Fibroblast of peridontal ligament (primary cell): ENCODE data around the gene CCSER1.
"Not testable (repeated sequence)": the region's sequence is repeated elsewhere in the genome, so short reads cannot be mapped to it uniquely, and the experiment has no call there.

Experiments
- DNase-seq: peaks from one replicate; pipeline ENCODE4 v3.0.0-alpha.2; 2010; ENCODE audit errors: extremely low read depth

CCSER1 gene

DNA sequence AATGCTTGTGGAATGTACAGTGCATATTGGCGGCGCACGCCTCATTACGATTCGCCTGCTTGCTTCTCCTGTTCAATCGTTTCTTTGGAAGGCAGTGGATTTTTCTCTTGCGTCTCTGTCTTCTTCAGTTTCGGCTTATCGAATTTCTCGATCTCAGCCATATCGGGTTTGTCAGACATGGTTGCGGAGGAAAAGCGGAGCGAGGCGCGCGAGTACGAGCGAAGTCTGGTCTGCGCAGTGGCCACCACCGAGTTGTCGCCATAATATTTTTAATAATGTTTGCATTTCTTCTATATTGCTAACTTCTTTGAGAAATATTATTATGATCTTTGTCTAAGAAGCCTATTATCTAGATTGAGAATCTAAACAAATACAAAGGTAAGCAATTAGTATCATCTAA lies 711.7 kb downstream of the CCSER1 start:
- DNase-seq = not testable (repeated sequence)

DNA sequence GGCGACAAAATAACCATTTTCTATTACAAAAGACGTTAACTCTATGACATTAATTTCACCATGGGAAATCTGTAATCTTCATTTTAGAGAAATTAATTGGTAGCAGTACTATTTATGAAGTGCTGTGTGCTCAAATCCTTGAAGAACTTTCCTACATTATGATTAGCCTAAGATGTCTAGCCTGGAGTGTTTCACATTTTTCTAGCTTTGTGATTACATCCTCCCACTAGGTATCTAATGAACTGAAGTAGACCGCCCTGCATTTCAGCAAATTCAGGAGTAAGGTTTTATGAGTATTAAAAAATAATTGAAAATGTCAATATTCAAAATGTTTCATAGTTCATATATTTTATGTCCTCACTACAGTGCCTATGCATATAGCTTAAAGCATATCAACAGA lies 713.1 kb downstream of the CCSER1 start:
- DNase-seq = no peak

DNA sequence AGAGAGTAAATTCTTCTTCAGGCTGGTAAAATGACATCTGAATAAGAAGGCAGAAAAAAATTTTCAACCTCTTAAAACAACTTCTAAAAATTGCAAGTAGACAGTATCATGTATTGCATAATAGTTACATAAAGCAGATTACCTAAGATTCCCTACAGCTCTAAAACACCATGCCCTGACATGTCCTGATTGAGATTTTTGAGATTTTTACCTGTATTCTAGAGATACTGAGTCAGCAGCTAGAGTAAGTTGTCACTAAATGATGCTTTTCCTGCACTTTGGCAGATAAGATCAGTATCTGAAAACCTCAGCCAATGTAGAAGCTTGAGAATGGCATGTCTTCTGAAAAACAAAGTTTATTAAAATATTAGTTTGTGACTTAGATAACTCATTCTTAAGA lies 713.6 kb downstream of the CCSER1 start:
- no peak for DNase-seq

DNA sequence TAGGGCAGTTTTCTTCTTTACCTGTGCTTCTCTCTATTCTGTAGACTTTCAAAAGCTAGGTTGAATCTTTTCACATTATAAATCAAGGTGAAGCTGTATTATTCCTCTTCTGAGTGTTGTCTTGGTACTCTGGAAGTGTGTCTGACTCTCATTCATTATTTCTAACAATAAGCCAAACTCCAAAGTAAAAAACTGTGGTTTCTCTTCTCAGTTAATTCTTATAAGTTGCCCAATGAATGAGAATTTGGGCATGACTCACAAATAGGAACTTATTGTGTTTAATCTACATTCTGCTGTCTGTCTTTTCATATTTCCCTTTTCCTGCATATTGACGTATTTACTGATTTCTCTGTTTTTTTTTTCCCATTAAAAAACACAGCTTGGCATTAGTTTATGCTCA lies 714.5 kb downstream of the CCSER1 start:
- DNase-seq = no peak

DNA sequence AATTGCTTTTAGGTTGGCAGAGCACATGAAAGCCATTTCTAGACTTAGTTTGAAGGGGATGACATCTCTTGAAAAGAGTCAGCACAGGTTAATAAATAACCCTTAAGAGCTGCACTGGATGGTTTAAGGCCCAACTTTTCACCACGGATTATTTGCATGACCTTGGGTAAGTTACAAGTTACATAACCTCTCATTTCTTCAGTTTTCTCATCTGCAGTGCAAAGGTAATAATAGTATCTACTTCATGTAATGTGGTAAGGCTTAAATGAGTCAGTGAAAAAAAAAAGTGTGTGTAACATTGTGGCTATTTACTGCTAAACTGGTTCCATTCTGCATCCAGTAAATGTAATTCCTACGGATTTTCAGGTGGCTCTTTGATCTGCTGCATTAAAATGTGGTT lies 715.8 kb downstream of the CCSER1 start:
- no peak for DNase-seq

DNA sequence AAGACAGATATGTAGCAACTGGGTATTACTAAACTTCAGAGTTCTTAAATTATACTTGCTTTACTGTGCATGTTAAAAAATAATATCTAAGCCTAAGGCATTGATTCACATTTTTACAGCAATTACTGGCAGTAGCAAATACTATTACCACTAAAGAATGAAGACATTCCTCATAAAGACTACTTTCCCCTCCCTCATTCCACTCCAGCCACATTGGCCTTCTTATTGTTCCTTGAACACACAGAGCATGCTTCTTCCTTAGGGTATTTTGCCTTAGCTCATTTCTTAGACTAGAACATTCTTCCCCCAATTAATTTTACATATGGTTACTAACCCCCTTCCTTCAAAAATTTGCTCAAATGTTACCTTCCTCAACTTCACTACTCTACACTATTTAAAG lies 717.0 kb downstream of the CCSER1 start:
- DNase-seq = no peak

DNA sequence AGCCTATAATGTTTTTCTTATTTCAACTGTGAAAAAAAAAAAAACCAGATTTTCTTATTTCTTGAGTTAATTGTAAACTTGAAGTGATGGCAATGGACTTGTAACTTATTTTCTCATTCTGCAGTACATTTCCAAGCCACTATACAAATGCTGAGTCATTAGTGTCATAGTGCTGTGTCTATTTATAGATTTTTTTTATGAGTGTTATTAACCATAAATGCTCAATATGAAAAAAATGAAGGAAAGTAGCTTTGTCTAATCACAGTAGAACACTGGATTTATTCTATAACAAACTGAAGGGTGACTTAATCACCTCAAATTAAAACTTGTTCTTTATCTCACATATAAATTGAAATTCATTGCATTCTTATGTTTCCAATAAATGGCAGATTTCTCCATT lies 718.6 kb downstream of the CCSER1 start:
- no peak for DNase-seq

DNA sequence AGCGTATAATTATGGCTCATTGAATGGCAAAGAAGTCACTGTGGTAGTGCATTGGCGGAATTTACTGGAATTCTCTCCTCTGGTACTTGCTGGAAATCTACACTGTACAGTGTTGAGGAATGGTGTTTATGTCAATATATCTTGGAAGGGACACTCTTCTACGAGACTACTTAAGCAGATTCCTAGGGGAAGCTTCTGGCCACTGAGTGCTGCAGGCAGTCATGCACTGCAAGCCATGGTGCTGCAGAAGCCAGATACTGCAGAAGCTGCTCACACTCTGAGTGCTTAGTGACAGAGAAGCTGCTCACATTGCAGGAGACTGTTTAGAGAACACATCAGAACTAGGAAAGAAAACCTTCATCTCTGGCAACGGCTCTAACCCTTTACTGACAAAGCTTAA lies 725.0 kb downstream of the CCSER1 start:
- DNase-seq = no peak

DNA sequence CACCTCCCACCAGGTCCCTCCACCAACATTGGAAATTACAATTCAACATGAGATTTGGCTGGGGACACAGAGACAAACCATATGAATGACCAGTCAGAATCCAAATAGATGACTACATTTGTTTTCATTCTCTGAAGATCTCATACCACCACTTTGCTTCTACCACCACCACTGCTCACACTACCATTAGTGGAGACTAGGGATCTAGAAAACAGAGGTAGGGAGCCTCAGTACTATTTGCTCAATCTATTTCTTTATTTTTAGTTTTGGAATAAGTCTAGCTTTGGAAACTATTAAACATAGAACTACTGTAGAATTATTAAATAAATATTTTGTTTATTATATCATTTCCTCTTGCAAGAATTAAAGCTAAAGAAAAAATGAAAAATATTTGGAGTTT lies 727.9 kb downstream of the CCSER1 start:
- no peak for DNase-seq

DNA sequence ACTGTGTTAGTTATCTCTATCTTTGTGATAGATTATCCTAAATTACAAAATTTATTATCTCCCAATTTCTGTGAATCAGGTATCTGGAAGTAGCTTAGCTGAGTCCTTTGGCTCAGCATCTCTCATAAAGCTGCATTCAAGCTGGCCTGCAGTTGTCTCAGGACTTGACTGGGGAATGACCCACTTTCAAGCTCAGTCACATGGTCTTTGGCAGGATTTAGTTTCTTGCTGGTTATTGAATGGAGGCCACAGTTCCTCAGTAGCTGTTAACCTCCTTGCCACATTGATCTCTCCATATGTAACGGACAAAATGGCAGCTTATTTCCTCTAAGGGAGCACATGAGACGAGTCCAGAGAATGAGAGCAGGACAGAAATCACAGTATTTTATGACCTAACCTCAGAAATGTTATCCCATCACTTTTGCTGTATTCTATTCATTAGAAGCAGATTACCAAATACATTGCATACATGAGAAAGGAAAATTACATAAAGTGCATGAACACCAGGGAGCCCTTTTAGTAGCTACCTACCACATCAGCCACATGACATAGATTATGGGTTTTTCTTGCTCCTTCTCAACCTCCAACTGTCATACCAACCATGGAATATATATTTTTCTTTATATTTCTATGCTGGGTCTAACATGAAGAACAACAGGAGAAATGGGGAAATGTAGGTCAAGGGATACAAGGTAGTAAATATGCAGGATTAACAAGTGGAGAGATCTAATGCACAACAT lies 730.1 kb downstream of the CCSER1 start:
- no peak for DNase-seq

DNA sequence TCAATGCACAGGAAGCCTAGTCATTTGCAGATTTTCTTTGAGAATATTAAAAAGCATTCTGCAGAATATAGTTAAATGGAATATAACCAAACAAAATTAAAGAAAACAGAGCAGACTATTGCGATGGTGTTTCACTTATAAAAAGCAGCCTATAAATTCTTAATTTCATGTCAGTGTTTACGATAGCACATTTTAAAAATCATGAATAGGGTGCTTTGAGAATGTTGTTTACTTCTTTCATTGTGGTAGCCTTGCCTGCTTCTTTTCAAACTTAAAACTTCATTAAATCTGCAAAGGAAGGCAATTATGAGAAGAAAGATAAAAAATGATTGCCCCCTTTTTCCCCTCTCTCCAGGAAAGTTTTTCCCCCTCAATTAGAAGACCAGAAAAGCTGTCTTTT lies 748.6 kb downstream of the CCSER1 start:
- DNase-seq = no peak

DNA sequence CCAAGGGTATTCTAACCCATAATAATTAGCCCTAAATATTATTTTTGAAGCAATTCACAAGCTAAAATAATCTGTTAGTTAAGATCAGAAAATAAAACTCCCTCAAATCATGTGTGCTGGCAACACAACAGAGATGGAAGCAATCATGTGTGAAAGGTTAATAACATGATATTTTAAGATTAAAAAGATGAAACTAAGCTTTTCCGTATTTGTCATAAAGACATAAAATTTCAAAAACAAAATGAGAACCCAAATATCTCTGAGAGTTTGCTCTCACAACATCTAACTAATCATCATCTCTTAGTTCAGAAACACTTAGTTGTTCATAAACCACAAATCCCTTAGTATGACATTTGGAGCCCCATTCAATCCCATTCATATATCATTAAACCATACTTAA lies 749.1 kb downstream of the CCSER1 start:
- DNase-seq = no peak

DNA sequence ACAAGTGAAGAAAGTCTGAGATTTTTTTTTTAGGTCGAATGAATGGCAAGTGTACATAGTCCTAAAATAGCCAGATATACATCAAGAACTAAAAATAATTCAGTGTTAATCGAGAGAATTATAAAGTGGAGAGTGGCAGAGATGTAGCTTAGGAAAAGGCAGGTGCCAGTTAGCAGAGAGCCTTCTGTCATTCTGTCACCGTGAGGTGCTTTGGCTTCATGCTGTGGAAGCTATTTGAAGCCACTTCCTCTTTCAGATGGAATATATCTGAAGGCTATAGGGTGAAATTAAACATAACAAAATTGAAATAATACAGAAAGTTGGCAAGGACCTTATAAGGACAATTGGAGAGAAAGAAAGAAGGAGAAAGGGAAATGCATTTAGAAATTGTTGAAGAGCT lies 756.3 kb downstream of the CCSER1 start:
- DNase-seq = no peak

DNA sequence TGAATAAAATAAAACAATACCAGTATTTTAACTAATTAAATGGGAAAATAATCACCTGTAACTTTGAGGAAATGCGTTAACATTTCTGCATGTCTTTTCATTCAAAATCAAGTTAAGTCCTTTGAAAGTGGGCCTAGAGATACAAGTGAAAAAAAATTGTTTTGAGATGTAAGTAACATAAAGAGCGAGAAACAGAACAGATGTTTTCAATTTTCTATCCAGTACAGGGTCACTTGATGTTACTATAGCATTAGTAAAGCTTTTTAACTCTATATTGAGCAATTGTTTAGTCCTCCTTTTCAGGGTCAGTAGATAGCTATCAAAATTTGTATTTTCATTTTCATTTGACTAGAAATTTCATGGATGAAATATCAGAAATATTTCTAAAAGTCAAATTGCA lies 761.4 kb downstream of the CCSER1 start:
- no peak for DNase-seq

DNA sequence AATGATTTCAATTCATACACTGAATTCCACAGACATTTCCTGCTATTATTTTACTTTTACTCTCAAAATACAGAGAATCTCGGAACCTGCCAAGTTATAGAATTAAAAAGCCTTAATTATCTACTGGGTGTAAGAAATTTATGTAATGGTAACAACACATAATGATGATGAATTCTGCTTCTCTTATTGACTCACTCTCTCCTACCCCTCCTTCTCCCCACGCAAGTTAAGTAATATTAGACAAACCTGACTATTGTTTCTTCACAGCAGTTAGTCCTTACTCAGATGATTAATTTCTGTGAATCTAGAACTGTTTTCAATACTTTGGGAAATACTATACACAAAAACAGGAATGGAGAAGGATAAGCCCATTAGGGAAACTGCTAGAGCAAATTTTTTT lies 762.0 kb downstream of the CCSER1 start:
- no peak for DNase-seq

DNA sequence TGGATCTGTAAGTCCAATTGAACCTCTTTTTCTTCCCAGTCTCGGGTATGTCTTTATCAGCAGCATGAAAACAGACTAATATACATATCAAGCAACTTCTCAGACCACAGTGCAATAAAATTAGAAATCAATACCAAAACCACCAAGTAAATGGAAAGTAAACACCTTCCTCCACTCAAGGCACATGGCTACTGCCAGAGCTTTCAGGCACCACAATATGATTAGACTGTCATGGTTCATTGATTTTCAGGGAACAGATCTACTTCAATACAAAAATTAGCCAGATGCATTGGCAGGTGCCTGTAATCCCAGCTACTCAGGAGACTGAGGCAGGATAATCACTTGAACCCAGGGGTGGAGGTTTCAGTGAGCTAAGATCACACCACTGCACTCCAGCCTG lies 776.2 kb downstream of the CCSER1 start:
- not testable (repeated sequence) for DNase-seq

DNA sequence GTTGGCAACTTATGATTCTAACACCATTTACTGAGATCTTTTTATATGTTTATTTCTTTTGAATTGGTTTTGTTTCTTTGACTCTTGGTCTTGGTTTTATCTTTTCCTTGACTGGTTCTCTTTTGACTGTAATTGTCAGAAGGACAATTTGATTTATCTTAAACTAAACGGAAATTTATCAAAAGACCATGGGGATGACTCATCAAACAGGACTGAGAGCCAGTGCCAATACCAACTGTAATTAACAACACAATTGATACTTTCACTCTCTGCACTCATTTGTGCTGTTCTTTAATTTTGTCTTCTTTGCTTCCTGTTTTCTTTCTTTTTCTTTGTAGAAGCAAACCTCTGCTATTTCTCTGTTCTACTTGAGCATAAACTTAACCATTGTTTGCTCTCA lies 776.8 kb downstream of the CCSER1 start:
- no peak for DNase-seq

DNA sequence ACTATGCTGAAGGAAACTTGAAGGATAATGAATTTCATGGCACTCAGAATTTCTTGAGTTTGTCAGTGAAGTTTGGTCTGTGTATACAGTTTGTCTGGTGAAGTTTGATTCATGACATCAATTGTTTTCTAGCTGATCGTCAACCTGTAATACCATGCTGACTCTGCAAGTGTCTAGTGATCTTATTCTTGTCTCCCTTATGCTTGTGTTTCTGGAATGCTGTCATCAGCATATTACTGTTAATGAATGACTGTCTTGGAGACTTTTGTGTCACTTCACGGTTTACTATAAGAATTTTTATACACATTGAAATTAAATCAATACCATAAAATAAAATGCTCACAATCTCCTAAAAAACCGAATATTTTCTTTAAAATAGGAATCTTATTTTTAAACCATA lies 779.0 kb downstream of the CCSER1 start:
- DNase-seq = no peak

DNA sequence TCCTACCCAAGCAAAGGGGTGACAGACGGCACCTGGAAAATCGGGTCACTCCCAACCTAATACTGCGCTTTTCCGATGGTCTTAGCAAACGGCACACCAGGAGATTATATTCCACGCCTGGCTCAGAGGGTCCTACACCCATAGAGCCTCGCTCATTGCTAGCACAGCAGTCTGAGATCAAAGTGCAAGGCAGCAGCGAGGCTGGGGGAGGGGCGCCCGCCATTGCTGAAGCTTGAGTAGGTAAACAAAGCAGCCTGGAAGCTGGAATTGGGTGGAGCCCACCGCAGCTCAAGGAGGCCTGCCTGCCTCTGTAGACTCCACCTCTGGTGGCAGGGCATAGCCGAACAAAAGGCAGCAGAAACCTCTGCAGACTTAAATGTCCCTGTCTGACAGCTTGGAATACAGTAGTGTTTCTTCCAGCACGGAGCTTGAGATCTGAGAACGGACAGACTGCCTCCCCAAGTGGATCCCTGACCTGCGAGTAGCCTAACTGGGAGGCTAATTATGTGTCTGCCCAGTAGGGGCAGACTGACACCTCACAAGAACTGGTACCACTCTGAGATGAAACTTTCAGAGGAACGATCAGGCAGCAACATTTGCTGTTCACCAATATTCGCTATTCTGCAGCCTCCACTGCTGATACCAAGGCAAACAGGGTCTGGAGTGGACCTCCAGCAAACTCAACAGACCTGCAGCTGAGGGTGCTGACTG lies 784.7 kb downstream of the CCSER1 start:
- DNase-seq = not testable (repeated sequence)

DNA sequence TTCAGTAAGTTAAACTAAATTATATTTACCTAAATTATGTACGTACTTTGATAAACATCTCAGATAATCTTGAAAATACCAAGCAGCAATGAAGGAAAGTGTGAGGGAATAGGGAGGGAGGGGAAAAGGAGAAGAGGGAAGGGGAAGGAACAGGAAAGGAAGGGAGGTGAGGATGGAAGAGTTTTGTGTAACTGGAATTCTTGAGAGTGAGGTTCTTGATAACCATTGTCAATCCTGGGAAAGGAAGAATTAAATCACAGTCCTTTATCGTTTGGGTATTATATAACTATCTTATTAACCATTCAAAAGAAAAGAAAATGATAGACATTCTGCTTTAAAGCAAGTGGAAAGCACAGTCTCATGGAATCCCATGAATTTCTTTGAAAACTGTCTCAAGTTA lies 795.0 kb downstream of the CCSER1 start:
- DNase-seq = no peak

DNA sequence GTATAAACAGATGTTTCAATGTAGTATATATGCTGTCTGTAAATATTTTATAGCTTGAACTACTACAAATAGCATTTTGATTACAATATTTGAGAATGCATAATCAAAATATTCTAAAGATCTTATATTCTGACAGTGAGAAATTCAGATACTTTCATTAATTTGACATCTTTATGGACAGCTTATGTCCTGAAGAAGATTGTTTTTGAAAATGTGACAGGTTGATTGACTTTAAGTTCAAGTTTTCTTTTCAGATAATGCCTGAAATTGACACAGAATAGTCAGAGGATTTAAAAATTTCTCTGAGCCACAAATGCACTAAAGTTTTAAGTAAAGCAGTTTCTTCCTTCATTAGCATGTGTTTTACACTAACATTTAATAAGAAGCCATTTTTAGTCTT lies 799.8 kb downstream of the CCSER1 start:
- DNase-seq = no peak

DNA sequence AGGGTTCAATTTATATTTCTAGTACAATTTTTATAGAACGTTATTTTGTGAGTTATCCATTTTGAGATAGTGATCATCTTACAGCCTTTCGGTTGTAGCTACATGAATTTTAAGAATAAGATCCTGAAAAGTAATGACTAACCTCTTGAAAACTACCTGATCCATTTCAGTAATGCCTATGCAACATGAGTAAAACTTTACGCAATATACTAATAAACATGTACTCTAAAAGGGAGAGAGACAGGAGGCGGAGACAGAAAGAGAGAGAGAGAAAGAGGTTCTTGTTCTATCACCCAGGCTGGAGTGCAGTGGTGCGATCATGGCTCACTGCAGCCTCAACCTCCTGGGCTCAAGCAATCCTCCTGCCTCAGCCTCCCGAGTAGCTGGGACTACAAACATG lies 816.1 kb downstream of the CCSER1 start:
- DNase-seq = no peak

DNA sequence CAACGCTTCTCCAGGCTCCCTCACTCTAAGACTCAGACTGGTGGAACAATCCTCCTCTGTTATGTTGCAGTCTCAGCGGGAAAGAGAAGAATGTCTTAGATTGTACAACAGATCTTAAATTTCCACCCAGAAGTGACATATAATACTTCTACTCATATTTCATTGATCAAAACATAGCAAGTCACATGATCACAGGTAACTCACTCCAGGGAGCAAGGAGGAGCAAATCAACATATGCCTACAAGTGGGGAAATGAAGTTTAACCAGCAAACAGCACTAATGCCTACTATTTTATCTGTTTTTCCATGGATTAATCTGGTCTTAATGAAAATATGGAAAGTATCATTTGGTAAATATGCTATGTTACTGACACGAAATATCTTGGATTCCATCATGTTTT lies 819.8 kb downstream of the CCSER1 start:
- no peak for DNase-seq

DNA sequence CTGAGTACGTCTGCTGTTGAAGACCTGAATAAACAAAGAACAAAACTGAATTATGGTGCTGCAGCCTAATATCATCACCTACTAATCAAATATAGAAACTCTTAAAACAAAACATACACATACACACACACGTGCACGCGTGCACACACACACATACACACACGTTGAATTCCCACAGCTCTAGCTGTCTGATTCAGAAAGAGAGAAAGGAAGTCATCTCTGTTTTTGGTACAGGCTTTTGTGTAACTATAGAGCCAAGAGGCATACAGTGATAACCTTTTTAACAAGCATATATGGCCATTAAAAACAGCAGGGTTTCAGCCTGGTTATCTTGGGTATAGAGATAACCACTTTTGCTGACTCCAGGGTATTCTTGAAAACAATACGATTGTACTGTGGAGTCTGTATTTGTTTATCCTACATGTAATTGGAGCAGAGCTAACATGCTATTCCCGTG lies 823.2 kb downstream of the CCSER1 start:
- no peak for DNase-seq
